IMR-90 (cell line): ENCODE measurements around the gene MRPL43.

Experiments used
- CTCF ChIP-seq: conservative IDR thresholded peaks from 2 replicates; pipeline ENCODE4 v1.5.1; 2012; ENCODE audit warnings: mild to moderate bottlenecking, low read depth, low read length, improper control_type of control experiment
- MAZ ChIP-seq: IDR thresholded peaks from 2 replicates; pipeline ENCODE4 v1.6.1; 2012; ENCODE audit warnings: low read depth, mild to moderate bottlenecking, low read length, improper control_type of control experiment, moderate library complexity, borderline replicate concordance
- POLR2A ChIP-seq: IDR thresholded peaks from 2 replicates; pipeline ENCODE4 v1.6.1; 2012; ENCODE audit warnings: mild to moderate bottlenecking, low read depth, low read length
- RAD21 ChIP-seq: IDR thresholded peaks from 2 replicates; pipeline ENCODE4 v1.6.1; 2012; ENCODE audit warnings: low read length, improper control_type of control experiment
- RFX5 ChIP-seq: IDR thresholded peaks from 2 replicates; pipeline ENCODE4 v1.8.0; 2012; ENCODE audit warnings: low read depth, mild to moderate bottlenecking, low read length, moderate library complexity
- USF2 ChIP-seq: fragments of 150-350 bp; IDR thresholded peaks from 2 replicates; pipeline ENCODE4 v1.6.1; 2017; ENCODE audit warnings: mild to moderate bottlenecking, antibody characterized with exemption, low read length, low read depth

GRCh38 chr10:100942229-100942628 is 45.1 kb downstream of the MRPL43 start:
- TF ChIP-seq MAZ (no peak), CTCF (no peak), RAD21 (no peak), POLR2A (no peak), USF2 (no peak), RFX5 (no peak)
